NT2/D1 (cell line): Measurements from ENCODE around the gene TGFBR2.

Source experiments
- SUZ12 ChIP-seq: IDR thresholded peaks from 2 replicates; pipeline ENCODE4 v1.6.1; 2011; ENCODE audit not compliant: insufficient read length, insufficient read depth; ENCODE audit errors: extremely low read depth
- YY1 ChIP-seq: IDR thresholded peaks from 2 replicates; pipeline ENCODE4 v1.6.1; 2011; ENCODE audit not compliant: insufficient read length, insufficient read depth
- ZNF274 ChIP-seq: IDR thresholded peaks from 2 replicates; pipeline ENCODE4 v1.6.1; 2011; ENCODE audit warnings: mild to moderate bottlenecking, low read depth, low read length

DNA sequence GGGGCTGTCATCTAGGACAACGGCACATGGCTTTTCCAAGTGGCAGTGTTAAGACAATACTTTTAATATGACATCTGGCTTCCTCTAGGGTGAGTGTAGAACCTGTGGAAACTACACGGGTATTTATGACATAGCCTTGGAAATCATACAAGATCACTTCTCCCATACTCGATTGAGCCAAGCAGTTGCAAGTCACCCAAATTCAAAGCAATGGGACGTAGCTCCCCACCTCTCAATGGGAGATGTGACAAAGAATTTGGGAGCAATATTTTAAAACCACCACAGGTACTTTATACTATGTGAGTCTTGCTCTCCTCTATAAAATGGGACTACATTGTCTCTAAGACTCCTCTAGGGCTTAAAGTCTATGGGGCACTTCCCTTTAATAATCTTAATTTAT, 93.5 kb downstream of the TGFBR2 start:
- TF ChIP-seq YY1: no peak
- no peak for TF ChIP-seq ZNF274
- no peak for TF ChIP-seq SUZ12
